HEK293 (cell line): ENCODE results near the gene RPL19.

ENCODE experiments used
- CTCF ChIA-PET: fragments of 350-600 bp; formaldehyde crosslinking; extraction: SDS; loops from one replicate; lab custom pipeline; 2021; ENCODE audit warnings: antibody characterized with exemption; lab: Yijun Ruan, JAX
- POLR2A ChIA-PET: fragments of 300-600 bp; formaldehyde crosslinking; extraction: SDS; loops from one replicate; lab custom pipeline; 2020; ENCODE audit warnings: antibody characterized with exemption, inconsistent platforms; lab: Yijun Ruan, JAX
- H3K27ac ChIP-seq: fragments of 200-500 bp; sonication (Bioruptor generic); 2 replicates; pipeline ENCODE4 v1.5.1; 2014; ENCODE audit warnings: low read depth, low read length, control low read depth, inconsistent platforms; ENCODE audit errors: extremely low read depth
- H3K36me3 ChIP-seq, 2 experiments: fragments of 200-500 bp in 1 of 2; sonication (Bioruptor generic) in 1 of 2; 1 replicate in 1 of 2; 2 replicates in 1 of 2; pipeline ENCODE4 v1.5.1; 2014 to 2017; ENCODE audit warnings: inconsistent platforms in 2 of 2, low read length in 2 of 2; ENCODE audit not compliant: control insufficient read depth in 2 of 2, insufficient read depth in 1 of 2
- H3K4me1 ChIP-seq: fragments of 200-500 bp; sonication (Bioruptor generic); 2 replicates; pipeline ENCODE4 v1.5.1; 2014; ENCODE audit warnings: mild to moderate bottlenecking, low read length, inconsistent platforms; ENCODE audit not compliant: control insufficient read depth, insufficient read depth
- H3K4me3 ChIP-seq: 2 replicates; pipeline ENCODE4 v1.5.1; 2011; ENCODE audit warnings: low read depth, mild to moderate bottlenecking, control low read depth, low read length, moderate library complexity
- H3K9me3 ChIP-seq: fragments of 200-500 bp; sonication (Bioruptor generic); 2 replicates; pipeline ENCODE4 v1.5.1; 2014; ENCODE audit warnings: low read depth, low read length, inconsistent platforms; ENCODE audit not compliant: control insufficient read depth, insufficient read depth
- BCL11B ChIP-seq: fragments of 450-650 bp; formaldehyde crosslinking; IDR thresholded peaks from 2 replicates; pipeline ENCODE4 v1.5.1; 2016; ENCODE audit warnings: low read depth, missing biosample characterization, missing genetic modification characterization
- CTCF ChIP-seq: fragments of 450-650 bp; formaldehyde crosslinking; IDR thresholded peaks from 2 replicates; pipeline ENCODE4 v1.5.1; 2016; ENCODE audit warnings: missing biosample characterization, missing genetic modification characterization
- EGR2 ChIP-seq: fragments of 450-650 bp; formaldehyde crosslinking; IDR thresholded peaks from 2 replicates; pipeline ENCODE4 v1.5.1; 2016; ENCODE audit warnings: low read depth, missing biosample characterization, missing genetic modification characterization
- GLIS2 ChIP-seq: fragments of 450-650 bp; formaldehyde crosslinking; IDR thresholded peaks from 2 replicates; pipeline ENCODE4 v1.5.1; 2016; ENCODE audit warnings: missing biosample characterization, missing genetic modification characterization
- KLF1 ChIP-seq: fragments of 450-650 bp; formaldehyde crosslinking; IDR thresholded peaks from 2 replicates; pipeline ENCODE4 v1.5.1; 2016; ENCODE audit warnings: missing biosample characterization, missing genetic modification characterization
- KLF10 ChIP-seq: fragments of 450-650 bp; IDR thresholded peaks from 2 replicates; pipeline ENCODE4 v1.5.1; 2018; ENCODE audit warnings: missing biosample characterization, mild to moderate bottlenecking, missing genetic modification characterization
- SP3 ChIP-seq: fragments of 450-650 bp; formaldehyde crosslinking; IDR thresholded peaks from 2 replicates; pipeline ENCODE4 v1.5.1; 2016; ENCODE audit warnings: missing biosample characterization, missing genetic modification characterization
- ZBTB17 ChIP-seq: fragments of 450-650 bp; formaldehyde crosslinking; IDR thresholded peaks from 2 replicates; pipeline ENCODE4 v1.5.1; 2016; ENCODE audit warnings: missing biosample characterization, missing genetic modification characterization
- ZBTB44 ChIP-seq: fragments of 450-650 bp; IDR thresholded peaks from 2 replicates; pipeline ENCODE4 v1.5.1; 2018; ENCODE audit warnings: missing biosample characterization, mild to moderate bottlenecking, missing genetic modification characterization
- ZBTB49 ChIP-seq: fragments of 450-650 bp; formaldehyde crosslinking; IDR thresholded peaks from 2 replicates; pipeline ENCODE4 v1.5.1; 2016; ENCODE audit warnings: missing biosample characterization, missing genetic modification characterization, low read depth
- ZNF121 ChIP-seq: fragments of 450-650 bp; formaldehyde crosslinking; IDR thresholded peaks from 2 replicates; pipeline ENCODE4 v1.5.1; 2016; ENCODE audit warnings: missing biosample characterization, missing genetic modification characterization
- ZNF157 ChIP-seq: fragments of 450-650 bp; formaldehyde crosslinking; IDR thresholded peaks from 2 replicates; pipeline ENCODE4 v1.5.1; 2016; ENCODE audit warnings: missing biosample characterization, missing genetic modification characterization
- ZNF26 ChIP-seq: fragments of 450-650 bp; formaldehyde crosslinking; IDR thresholded peaks from 2 replicates; pipeline ENCODE4 v1.5.1; 2016; ENCODE audit warnings: missing biosample characterization, missing genetic modification characterization
- ZNF292 ChIP-seq: fragments of 450-650 bp; formaldehyde crosslinking; IDR thresholded peaks from 2 replicates; pipeline ENCODE4 v1.5.1; 2016; ENCODE audit warnings: low read depth, missing biosample characterization, missing genetic modification characterization, borderline replicate concordance
- ZNF335 ChIP-seq: fragments of 450-650 bp; formaldehyde crosslinking; conservative IDR thresholded peaks from 2 replicates; pipeline ENCODE4 v1.5.1; 2016; ENCODE audit warnings: missing biosample characterization, missing genetic modification characterization
- ZNF433 ChIP-seq: fragments of 450-650 bp; formaldehyde crosslinking; IDR thresholded peaks from 2 replicates; pipeline ENCODE4 v1.5.1; 2016; ENCODE audit warnings: missing biosample characterization, missing genetic modification characterization, low read depth
- ZNF544 ChIP-seq: fragments of 450-650 bp; formaldehyde crosslinking; IDR thresholded peaks from 2 replicates; pipeline ENCODE4 v1.5.0; 2017; ENCODE audit warnings: missing biosample characterization, missing genetic modification characterization
- ZNF560 ChIP-seq: fragments of 450-650 bp; formaldehyde crosslinking; IDR thresholded peaks from 2 replicates; pipeline ENCODE4 v1.5.1; 2017; ENCODE audit warnings: missing biosample characterization, missing genetic modification characterization, borderline replicate concordance
- ZNF596 ChIP-seq: fragments of 450-650 bp; IDR thresholded peaks from 2 replicates; pipeline ENCODE4 v1.5.0; 2018; ENCODE audit warnings: missing biosample characterization, mild to moderate bottlenecking, missing genetic modification characterization, moderate library complexity
- ZNF707 ChIP-seq: fragments of 450-650 bp; formaldehyde crosslinking; IDR thresholded peaks from 2 replicates; pipeline ENCODE4 v1.5.1; 2016; ENCODE audit warnings: missing biosample characterization, missing genetic modification characterization
- ZNF768 ChIP-seq: fragments of 450-650 bp; formaldehyde crosslinking; IDR thresholded peaks from 2 replicates; pipeline ENCODE4 v1.5.1; 2018; ENCODE audit warnings: missing biosample characterization, mild to moderate bottlenecking, missing genetic modification characterization
- ZNF776 ChIP-seq: fragments of 450-650 bp; formaldehyde crosslinking; IDR thresholded peaks from 2 replicates; pipeline ENCODE4 v1.5.0; 2017; ENCODE audit warnings: missing biosample characterization, missing genetic modification characterization, borderline replicate concordance
- ZNF837 ChIP-seq: fragments of 450-650 bp; formaldehyde crosslinking; IDR thresholded peaks from 2 replicates; pipeline ENCODE4 v1.5.1; 2016; ENCODE audit warnings: missing biosample characterization, missing genetic modification characterization

RPL19 gene

GRCh38 chr17:39224778-39225307 lies 24.8 kb downstream of the RPL19 start (continued):
- no peak for TF ChIP-seq ZNF335 (tag by site-specific recombination)

GRCh38 chr17:39225308-39225958 lies 25.4 kb downstream of the RPL19 start, which contains the start of gene STAC2:
Gene STAC2 (minus strand): TSS chr17:39225945. CDS start chr17:39225502, 443 bp downstream.
- Histone ChIP-seq H3K4me3 (peak within 1 kb of the TSS; percentile 30), H3K36me3 (no peaks in the 10 kb centered on the region), H3K4me1 (peaks cover 3% of the 10 kb centered on the region; the same call in 1 of the 2 replicates), H3K9me3 (no peaks in the 10 kb centered on the region), H3K27ac (no peak within 1 kb of the TSS)
- POLR2A ChIA-PET = interaction anchor here (0.5 to 1.3 kb wide), 12 partner anchors 11 to 462 kb away, joined by 3 to 16 read pairs (median 4); partner anchors contain the start of genes PGAP3 and RPL19
- TF ChIP-seq ZNF776 (tag by site-specific recombination) (no peak), GLIS2 (tag by site-specific recombination) (0 out of 2 replicates have a peak, but pooled peaks have one; percentile 9), ZNF596 (tag by site-specific recombination) (0 out of 2 replicates have a peak, but pooled peaks have one; percentile 37)
- CTCF ChIA-PET = interaction anchor here (1.0 to 9.1 kb wide), 3 partner anchors 15 to 61 kb away, joined by 6 to 151 read pairs (median 6); no protein-coding TSS in a partner anchor

- Histone ChIP-seq H3K27ac (no peak overlapping the region), H3K4me1 (peaks cover 6% of the 10 kb centered on the region), H3K4me3 (peak overlapping the region; percentile 30), H3K9me3 (no peaks in the 10 kb centered on the region), H3K36me3 (no peaks in the 10 kb centered on the region)
- ChIA-PET POLR2A (interaction anchor here (0.5 to 1.3 kb wide), 12 partner anchors 10 to 462 kb away, joined by 3 to 16 read pairs (median 4); partner anchors contain the start of genes PGAP3 and RPL19), CTCF (interaction anchor here (0.5 to 9.1 kb wide), 4 partner anchors 15 to 61 kb away, joined by 3 to 151 read pairs (median 6); partner anchors contain the start of gene RPL19)
- TF ChIP-seq ZNF707 (tag by site-specific recombination) = no peak
- no peak for TF ChIP-seq ZNF837 (tag by site-specific recombination)
- TF ChIP-seq ZNF292 (tag by site-specific recombination) = no peak
- no peak for TF ChIP-seq ZNF121 (tag by site-specific recombination)
- peak; percentile 88 for TF ChIP-seq KLF10 (tag by site-specific recombination)
- peak; percentile 93 for TF ChIP-seq ZBTB17 (tag by site-specific recombination)
- no peak for TF ChIP-seq BCL11B
- TF ChIP-seq ZNF433 (tag by site-specific recombination) = no peak
- no peak; the same call in 1 of the 2 replicates for TF ChIP-seq KLF1 (tag by site-specific recombination)
- TF ChIP-seq ZNF157 (tag by site-specific recombination) = no peak
- no peak for TF ChIP-seq ZNF26 (tag by site-specific recombination)
- TF ChIP-seq ZBTB49 (tag by site-specific recombination) = no peak
- no peak for TF ChIP-seq ZBTB44
- no peak for TF ChIP-seq ZNF768 (tag by site-specific recombination)
- TF ChIP-seq ZNF544 = no peak
- no peak for TF ChIP-seq CTCF (tag by site-specific recombination)
- 0 out of 2 replicates have a peak, but pooled peaks have one; percentile 31 for TF ChIP-seq GLIS2 (tag by site-specific recombination)
- TF ChIP-seq SP3 (tag by site-specific recombination) = peak; percentile 73
- no peak for TF ChIP-seq ZNF560 (tag by site-specific recombination)
- peak; percentile 69 for TF ChIP-seq EGR2 (tag by site-specific recombination)
These were observed 26.0 kb downstream of the RPL19 start for GRCh38 chr17:39225959-39226683.
